GM12874 (cell line): ENCODE results near the gene C1orf216.

Experiments
- CTCF ChIP-seq: IDR thresholded peaks from 2 replicates; pipeline ENCODE4 v1.5.1; 2011; ENCODE audit warnings: low read depth, mild to moderate bottlenecking, control low read depth, low read length, moderate library complexity; ENCODE audit not compliant: insufficient read depth

Gene C1orf216

GRCh38 chr1:35668506-35668905 lies 50.2 kb downstream of the C1orf216 start:
- TF ChIP-seq CTCF = no peak

GRCh38 chr1:35666916-35667315 lies 51.8 kb downstream of the C1orf216 start:
- no peak for TF ChIP-seq CTCF

- TF ChIP-seq CTCF = no peak
Observed at GRCh38 chr1:35666216-35666615, 52.5 kb downstream of the C1orf216 start.
